Stimulated activated naive CD4-positive, alpha-beta T cell (primary cell): ENCODE results near the gene SFXN2.
A peak's percentile ranks its signal among the peaks of the same experiment; 100 is the strongest.
"Not testable (repeated sequence)": the region's sequence is repeated elsewhere in the genome, so short reads cannot be mapped to it uniquely, and the experiment has no call there.

Experiments used
- DNase-seq, 6 experiments: peaks; one replicate each; lab custom pipeline; 2025; lab: John Stamatoyannopoulos, UW

SFXN2 gene, protein sequence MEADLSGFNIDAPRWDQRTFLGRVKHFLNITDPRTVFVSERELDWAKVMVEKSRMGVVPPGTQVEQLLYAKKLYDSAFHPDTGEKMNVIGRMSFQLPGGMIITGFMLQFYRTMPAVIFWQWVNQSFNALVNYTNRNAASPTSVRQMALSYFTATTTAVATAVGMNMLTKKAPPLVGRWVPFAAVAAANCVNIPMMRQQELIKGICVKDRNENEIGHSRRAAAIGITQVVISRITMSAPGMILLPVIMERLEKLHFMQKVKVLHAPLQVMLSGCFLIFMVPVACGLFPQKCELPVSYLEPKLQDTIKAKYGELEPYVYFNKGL

DNA sequence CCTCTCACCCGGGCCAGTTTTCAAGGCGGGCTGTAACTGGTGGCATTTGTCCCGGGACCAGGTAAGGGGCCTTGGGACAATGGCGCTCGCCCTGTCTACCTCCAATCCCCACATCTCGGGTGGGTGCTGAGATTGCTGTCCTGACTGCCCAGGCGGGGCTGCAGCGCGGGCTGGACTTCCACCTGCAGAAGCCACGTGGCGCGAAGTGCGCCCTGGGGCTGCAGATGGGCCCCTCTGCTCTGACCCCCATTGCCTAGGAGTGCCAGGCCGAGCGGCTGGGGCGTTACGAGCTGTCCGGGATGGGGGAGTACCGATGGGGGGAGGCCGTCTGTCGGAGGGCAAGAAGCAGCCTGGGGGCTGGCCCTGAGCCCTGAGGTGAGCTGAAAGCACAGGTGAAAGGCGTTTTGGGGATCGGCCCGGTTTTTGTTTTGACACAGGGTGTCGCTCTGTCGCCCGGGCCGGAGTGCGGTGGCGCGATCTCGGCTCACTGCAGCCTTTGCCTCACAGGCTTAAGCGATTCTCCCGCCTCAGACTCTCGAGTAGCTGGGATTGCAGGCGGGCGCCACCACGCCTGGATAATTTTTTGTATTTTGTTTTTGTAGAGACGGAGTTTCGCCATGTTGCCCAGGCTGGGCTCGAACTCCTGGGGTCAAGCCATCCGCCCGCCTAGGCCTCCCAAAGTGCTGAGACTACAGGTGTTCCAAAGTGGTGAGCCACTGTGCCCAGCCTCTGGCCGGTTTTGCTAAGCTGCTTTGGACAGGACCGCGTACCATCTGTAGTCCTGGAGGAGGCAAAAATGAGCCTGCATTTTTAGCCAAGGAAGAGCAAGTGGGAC lies at the start of gene SFXN2:
SFXN2 (plus strand) TSS at position 16 of the 835 bp plus-strand sequence. CDS start 12,001 bp downstream, outside the sequence.
- DNase-seq: peak in 4 of 6 experiments; percentile 25 to 67 (median 52)

DNA sequence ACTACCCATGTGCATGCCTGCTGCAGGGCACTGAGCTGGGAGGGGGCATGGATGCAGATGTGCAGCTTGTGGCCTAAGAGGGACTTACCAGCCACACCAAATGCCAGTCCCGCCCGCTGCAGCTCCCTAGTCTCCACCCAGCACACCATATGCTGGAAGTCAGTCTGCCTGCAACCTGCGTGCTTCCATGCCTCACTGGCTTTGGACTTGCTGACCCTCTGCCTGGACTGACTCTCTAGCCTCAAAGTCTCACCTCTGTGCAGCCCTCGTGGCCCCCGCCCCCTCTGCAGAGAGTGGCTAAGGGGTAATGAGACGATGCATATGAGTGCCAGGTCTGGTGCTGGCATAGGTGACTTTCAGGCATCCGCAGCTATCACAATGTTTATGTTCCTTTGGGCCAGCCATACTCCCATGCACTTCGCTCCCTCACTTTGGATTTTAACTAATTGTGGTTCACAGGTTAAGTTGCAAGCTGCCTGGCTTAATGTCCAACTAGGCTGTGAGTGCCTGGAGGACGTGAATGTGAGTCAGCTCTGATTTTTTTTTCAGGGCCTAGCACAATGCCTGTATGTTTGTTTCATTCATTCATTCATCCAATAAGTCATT lies 48.4 kb upstream of the SFXN2 start:
- DNase-seq: no peak

DNA sequence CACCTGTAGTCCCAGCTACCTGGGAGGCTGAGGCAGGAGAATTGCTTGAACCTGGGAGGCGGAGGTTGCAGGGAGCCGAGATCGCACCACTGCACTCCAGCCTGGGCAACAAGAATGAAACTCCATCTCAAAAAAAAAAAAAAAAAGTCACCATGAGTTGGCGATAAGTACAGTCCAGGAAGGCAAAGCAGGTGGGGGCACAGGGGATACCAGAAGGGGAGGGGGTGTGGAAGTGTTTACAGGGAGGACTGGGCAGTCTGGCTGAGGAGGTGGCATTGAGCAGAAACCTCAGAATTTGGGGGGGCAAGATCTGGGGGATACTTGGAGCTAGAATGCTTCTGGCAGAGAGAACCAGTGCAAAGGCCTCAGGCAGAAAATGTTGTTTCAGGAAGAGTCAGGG lies 47.0 kb upstream of the SFXN2 start:
- DNase-seq: not testable (repeated sequence)

DNA sequence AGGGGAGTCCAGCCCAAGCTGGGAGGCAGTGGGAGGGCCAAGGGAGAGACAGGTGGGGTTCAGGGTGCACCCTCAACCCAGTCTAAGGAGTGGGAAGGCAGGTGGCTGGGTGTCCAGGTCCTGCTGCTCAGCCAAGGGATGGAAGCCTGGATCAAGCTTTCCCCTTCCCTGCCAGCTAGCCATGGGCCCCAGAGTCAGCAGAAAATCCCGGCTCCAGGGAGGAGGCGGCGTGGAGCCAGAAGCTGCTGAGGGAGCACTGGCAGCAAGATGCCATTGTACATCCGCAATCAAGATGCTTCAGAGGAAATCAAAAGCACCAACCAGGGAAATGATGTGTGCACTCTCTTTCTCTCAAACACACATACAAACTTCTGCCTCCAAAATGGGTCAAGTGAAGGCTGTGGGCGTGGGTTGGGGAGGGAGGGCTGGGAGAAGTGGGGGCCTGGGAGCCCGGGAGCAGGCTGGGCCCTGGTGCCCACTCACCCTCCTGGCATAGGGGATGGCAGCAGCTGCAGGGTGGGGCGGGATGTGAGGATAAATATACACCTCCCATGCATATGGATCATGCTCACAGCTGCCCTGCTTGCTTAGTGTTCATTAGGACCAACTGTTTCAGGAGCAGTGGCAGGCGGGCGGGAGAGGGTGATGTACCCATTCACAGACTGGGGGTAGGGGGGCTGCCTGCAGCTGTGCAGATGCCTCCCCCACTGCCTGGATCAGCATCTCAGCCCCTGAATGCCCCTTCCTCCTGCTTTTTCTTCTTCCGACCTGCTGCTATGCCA lies 45.9 kb upstream of the SFXN2 start:
- no peak for DNase-seq

DNA sequence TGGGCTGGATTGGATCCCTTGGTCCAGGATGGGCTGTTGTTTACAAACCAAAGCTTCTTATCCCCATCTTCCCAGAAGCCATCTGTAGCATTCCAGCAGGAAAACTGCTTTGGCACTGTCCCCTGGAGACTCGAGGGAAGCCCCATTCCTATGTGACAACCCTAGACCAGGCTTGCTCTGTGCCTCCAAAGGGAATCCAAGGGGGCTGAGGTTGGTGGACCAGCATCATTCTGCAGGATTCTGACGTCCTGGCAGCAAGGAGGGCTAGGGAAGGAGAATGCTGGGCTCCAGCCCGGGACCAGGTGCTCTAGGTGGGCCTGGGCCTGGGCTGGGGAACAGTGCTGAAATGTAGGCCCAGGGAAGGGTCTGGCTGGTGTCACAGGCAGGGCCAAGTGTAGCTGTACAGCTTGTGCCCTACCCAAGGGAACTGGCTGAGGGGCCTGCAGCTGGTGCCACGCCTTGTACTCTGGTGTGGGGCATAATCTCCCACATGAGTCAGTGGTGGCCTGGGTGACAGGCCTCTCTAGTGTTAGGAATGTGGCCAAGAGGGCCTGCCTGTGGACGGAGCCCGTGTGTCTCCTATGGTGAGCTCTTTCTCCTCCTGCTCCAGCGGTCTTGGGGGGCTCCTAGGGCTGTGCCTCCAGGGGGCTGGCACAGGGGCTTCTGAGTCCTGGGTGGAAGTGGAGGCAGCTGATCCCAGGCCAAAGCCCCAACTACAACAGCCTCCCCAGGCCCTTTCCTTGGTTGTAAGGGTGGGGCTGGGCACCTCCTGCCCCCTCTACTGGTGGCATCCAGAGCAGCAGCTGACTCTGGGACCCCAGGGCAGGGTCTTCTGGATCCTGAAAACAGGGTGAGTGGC lies 45.0 kb upstream of the SFXN2 start:
- peak in 1 of 6 experiments; percentile 18 for DNase-seq

DNA sequence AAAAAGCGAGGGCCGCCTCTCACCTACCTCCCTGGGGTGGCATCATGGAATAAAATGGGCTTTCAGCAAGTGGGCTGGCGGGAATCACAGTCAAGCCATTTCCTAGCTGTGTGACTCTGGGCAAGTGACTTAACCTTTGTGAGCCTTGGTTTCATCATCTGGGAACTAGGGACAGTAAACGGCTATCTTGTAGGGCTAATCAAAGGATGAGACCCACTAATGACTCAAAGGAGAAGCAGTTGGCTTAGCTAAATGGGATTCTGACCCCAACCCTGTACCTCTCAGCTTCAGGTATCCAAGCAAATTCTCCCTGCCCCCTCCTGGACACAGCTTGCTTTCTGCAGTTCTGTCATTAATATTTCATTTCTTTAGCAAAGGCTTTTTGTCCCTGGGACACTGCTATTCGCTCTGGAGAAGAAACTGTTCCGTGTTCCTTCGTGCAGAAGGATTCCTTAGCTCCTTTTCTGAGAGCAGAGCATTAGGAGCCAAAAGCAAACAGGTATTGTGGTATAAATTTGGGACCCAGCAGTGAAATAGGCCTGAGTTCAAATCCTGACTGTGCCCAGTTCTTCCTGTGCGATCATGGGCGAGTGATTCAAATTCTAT lies 44.3 kb upstream of the SFXN2 start:
- DNase-seq: no peak

DNA sequence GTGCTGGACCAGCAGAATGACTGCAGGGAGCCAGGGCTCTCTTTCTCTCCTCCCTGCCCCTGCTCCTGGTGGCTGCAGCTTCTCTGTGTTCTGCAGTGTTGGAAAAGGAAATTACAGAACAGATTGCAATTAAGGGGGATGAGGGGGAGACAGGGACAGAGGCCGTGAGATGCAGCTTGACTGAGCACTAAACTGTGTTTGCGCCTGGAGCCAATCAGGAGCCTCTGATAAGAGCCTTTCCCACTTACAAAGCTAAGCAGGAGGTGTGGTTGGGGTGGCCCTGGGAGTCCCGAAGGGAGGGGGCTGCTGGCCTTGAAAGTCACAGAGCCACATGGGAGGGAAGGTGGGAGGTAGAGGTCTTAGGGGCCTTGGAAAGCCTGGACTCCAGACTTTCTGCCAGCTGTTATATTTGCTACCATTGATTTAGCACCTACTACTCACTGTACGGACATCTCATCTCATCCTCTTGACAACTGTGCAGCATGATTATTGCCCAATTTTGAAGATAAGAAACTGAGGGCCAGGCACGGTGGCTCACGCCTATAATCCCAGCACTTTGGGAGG lies 43.5 kb upstream of the SFXN2 start:
- no peak for DNase-seq

DNA sequence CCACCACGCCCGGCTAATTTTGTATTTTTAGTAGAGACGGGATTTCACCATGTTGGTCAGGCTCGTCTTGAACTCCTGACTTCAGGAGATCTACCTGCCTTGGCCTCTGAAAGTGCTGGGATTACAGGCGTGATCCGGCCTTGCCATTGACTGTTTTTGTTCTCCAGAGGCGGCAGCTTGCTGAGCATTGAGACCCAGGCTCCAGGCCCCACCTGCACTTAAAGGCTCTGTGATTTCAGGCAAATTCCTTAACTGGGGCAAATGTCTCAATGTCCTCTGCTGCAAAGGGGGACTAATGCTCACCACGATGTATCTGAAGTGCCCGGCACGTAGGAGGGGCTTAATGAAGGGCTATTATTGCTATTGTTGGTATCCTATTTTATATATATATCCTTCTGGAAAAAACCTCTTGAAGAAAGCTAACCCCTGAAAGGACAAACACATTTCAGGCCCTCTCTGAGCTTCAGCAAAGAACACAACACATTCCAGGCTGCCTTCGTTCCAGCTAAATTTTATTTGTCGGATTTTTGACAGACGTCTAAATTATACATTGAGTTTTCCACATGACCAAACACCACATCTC lies 41.1 kb upstream of the SFXN2 start:
- no peak for DNase-seq

DNA sequence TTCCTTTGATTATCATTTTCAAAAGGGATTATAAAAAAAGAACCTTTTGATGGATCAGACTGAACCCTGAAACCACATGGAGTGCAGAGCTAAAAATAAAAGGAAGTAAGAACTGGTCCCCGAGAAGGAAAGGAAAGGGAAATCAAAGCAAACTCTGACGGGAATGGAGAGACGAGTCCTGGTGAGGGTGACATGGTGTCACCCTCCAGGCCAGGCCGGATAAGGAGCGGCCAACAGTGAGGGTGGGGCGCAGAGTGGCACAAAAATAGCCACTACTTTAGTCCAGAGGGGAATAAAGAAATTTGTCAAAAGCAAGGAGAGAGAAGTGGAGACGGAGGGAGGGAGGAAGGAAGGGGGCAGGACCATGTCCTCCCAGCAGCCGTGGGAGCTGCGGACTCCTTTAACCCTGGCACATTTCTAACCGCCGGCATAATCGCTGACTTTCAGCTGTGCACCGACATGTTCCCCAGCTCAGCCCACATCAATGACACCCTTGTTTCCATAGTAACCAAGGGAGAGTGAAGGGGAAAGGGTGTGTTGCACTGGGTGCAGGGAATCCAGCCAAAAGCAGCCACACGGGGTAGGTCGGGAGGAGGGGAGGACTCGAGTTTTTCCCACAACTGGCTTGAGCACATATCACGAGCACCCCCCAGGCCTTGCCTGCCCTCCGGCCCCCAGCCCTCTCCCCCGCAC lies 40.5 kb upstream of the SFXN2 start:
- DNase-seq: peak; percentile 50 to 89 (median 82)

DNA sequence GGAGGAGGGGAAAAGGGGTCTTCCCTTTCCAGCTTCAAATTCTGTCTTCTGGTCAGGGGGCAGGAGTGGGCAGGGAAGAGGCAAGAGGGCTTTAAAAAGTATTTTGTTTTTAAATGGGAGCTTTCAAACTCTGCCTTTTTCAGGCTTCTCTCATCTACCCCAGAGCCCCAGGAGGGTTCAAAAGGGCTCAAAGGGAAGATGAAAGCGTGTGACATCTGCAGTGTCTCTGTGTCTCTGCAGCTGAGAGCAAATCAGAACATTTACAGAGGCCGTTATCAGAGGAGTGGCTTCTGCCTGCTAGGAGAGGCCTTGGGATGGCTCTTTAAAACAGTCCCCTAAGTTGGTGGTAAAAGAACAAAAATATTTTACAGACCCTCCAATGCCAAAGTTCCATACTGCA lies 39.9 kb upstream of the SFXN2 start:
- DNase-seq: peak in 3 of 6 experiments; percentile 31 to 67 (median 63)

DNA sequence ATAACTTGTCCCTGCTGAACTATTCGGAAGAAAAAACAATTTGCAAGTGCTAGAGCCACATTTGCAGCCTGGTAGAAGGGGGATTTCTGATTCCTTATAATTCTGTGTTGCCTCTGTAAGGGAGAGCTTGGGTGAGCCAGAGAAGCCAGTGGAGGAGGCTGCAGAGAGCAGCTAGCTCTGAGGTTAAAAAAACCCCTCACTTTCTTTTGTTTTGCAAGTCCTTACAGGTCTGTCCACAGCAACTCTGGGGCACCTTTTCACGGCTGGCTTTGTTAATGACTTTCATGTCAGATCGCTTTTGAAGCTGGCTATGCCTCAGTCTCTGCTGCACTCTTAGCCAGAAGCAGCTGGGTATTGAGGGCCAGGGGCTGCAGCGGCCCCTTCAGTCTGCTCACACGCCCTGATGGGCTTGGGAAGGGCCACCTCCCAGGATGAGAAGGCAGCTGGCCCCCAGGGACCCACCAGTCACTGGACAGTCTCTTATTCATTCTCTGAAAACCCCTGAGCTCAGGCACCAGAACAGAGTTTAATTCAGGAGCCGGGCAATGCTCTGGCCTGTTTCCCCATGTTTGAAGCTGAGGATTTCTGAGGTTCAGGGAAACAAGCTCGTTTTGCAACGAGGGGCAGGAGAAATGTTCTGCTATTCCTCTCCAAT lies 39.3 kb upstream of the SFXN2 start:
- no peak for DNase-seq

DNA sequence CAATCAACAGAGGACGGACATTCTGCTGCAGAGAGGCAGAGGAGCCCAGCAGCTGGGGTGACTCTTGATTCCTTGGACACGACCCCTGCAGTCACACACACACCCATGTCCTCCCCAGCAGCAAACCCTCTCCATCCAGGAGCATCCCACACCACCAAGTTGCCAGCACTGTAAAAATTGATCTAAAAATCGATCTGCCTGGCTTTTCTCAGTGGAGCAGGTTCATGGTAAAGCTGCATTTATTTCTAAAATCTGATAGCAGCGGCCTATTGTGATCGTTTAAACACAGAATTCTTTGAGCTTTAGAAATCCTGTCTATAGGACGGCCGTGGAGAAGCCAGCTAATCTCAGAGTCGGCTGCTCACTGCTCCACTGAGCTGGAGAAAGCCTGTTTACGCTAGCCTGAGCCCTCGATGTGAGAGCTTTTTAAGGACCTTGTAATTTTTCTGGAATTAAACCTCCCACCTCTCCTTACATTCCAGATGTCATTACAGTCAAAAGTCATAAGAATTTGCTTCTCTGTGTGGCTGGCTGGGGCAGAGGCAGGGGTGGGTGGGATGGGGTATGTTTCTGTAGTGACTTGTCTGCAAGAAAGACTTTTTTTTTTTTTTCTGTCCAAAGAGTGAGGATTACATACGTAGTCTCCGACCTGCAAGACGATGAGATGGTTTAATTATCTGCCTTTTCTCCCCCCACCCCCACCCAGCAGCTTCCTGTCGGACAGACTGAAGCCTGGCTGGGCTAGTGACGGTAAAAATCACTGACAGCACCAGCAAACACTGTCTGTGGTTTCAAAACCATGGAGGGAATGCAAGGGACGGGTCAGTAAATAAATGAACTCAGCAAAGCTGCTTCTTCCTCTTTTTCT lies 38.5 kb upstream of the SFXN2 start:
- no peak for DNase-seq

DNA sequence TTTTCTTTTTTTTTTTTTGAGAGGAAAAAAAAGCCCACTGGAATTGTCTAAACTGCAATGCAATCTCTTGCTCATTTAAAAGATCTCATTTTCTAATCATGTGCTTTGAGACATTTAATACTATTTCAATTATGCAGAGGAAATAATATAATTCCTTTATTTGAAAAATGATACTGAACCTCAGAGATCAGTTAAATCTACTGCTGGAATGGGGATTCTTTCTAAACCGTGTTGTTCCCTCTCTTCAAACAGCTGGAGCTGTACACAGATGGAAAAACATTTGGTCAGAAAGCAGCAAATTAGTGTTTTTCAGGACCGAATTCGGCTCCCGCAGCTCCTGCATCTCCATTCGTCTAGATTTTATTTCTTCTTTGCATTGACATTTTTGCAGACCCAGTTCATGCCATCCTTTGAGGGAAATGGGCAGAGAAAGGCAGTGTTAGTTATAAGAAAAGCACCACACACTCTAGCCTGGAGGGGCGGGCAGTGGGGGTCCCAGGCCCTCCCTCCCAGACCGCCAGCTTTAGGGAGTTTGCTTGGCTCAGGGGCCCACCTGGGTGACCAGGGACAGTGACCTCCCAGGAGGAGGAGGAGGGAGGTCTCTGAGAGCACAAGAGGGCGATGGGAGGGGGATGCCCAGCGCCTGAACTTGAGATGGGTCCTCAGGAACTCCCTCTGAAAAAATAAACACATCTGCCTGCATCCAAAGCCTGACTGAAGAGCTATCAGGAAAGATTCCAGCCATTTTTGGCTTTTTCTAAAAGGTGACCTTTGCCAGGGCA lies 37.7 kb upstream of the SFXN2 start:
- no peak for DNase-seq

DNA sequence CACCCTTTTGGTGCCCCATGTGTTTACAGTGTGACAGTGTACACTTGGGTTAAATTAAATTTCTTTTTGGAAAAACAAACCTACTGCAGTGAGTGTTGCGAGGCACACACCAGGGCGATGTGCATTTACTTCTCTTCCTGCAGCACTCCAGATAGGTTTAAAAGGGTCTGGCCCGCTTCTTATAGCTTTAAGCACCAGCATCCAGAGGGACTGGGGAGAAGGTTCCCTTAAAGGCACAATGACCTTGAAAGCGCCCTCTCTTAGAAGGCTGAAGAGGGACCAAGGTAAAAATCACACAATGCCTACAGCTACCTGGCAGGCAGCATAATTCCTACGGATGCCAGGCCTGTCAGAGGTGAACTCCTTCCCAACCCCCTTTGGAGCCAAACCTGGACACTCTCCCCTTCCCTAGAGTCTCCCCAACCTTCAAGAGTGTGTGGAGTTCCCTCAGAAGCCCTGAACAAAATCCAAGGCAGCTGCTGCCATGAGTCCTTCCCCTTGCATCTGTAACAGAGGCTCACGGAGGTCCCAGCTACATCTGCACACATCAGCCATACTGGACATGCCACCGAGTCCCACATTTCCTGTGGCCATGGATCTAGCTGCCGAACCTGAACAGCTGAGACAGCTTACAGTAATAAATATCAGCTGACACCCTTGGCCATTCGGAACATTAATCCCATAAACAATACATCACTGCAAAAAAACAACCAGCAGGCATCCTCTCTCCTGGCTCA lies 36.9 kb upstream of the SFXN2 start:
- DNase-seq: no peak

DNA sequence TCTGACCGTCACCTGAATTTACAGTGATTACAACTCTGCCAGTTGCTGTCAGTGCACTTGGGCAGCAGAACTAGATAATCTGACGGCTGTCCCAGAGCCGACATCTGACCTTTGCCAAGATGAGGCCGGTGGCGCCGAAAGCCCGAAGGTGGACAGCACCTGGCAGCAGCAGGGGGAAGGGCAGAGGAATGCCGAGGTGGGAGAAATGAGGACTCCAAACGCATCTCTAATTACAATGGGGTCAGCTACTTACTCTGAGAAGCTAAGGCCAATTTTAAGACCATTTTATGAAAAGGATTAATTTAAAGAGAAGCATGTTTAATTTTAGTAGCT lies 36.4 kb upstream of the SFXN2 start:
- DNase-seq: no peak

DNA sequence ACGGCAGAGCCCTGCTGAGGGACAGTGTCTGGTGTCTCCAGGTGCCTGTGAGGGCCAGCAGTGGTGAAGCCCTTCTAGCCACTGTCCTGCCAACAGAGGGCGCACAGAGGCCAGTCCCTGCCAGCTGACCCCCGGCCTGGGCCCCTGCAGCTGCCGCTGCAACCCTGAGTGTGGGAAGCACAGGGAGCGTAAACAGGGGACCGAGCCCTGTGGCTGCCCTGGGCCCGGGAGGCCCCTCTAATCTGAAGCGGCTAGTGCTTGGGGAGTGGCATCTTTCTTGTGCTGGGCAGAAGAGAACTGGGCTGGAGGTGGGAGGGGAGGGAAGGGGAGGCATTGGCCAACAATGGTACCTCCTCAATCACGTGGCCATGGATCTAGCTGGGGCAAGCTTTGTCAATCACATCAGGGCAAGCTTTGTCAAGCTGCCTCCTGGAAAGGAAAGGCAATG lies 35.6 kb upstream of the SFXN2 start:
- DNase-seq: no peak
